Uterus (tissue), 2 donors: ENCODE measurements around the gene TASP1.

Experiments used
- POLR2A ChIP-seq, 2 donors: fragments of 450-650 bp; IDR thresholded peaks; one replicate each; pipeline ENCODE4 v1.6.1; 2016; ENCODE audit warnings: antibody characterized with exemption in 2 of 2, mild to moderate bottlenecking in 1 of 2, moderate library complexity in 1 of 2
- TF ChIP-seq, protein P1 (sequence below), 4 experiments: fragments of 200-600 bp in 2 of 4; fragments of 450-650 bp in 2 of 4; sonication (generic) in 2 of 4; IDR thresholded peaks; one replicate each; pipeline ENCODE4 v1.5.1; 2016 to 2019; ENCODE audit warnings: antibody characterized with exemption in 4 of 4, mild to moderate bottlenecking in 2 of 4, moderate library complexity in 1 of 4

DNA sequence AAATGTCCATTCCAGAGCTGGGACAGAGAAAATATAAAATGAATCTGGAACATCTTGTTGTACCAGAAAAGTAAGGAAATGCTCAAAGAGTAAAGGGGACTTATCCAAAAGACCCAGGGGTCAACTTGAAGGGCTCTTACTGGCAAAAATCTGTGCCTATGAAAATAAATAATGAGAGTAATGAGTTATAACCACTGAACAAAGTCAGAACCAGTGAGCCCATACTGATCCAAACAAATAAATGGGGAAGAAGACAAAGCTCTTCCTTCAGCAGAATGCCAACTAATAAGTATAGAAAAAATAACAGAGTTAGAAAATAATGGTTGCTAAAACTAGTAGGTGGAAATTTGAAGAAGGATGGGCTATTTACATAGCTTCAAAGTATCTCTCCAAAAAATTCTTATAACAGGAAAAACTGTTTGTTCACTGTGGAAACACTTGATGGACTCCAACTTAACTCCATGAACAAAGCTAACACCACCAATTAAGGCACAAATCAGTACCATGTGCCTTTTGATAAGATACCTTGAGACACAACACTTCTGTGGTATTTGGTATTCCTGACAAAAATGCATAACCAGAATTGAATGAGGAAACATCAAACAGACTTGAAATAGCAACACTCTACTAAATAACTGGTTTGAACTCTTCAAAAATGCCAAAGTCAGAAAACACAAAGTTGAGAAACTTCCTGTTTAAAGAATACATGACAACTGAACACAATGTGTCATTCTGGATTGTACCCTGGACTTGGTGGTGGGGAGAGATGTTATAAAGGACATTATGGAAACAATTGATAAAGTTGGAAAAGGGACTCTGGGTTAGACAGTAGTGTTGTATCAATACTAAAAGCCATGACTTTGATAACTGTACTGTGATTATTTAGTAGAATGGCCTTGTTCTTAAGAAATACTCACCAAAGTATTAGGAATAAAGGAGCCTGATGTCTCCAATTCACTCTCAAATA is 220.2 kb downstream of the TASP1 start:
- no peak for TF ChIP-seq POLR2A (IDR thresholded peaks at IDR 0.05)
- TF ChIP-seq, protein P1, sequence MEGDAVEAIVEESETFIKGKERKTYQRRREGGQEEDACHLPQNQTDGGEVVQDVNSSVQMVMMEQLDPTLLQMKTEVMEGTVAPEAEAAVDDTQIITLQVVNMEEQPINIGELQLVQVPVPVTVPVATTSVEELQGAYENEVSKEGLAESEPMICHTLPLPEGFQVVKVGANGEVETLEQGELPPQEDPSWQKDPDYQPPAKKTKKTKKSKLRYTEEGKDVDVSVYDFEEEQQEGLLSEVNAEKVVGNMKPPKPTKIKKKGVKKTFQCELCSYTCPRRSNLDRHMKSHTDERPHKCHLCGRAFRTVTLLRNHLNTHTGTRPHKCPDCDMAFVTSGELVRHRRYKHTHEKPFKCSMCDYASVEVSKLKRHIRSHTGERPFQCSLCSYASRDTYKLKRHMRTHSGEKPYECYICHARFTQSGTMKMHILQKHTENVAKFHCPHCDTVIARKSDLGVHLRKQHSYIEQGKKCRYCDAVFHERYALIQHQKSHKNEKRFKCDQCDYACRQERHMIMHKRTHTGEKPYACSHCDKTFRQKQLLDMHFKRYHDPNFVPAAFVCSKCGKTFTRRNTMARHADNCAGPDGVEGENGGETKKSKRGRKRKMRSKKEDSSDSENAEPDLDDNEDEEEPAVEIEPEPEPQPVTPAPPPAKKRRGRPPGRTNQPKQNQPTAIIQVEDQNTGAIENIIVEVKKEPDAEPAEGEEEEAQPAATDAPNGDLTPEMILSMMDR (IDR thresholded peaks at IDR 0.05), result no peak
